Measurements from ENCODE around the gene ABHD4.
A peak's percentile ranks its signal among the peaks of the same experiment; 100 is the strongest.

Gene ABHD4

GRCh38 chr14:22598099-22598895 lies at the start of gene ABHD4:
ABHD4 (plus strand) TSS chr14:22598300; CDS start chr14:22598307, 7 bp downstream.
- peak within 1 kb of the TSS; percentile 76 for H3K4me3 ChIP-seq (ENCODE audit: low read depth, low read length)
- TF ChIP-seq CTCF (IDR thresholded peaks at IDR 0.05; ENCODE audit: insufficient read depth, low read depth, low read length, missing control alignments) = no peak
- peak; percentile 67 for DNase-seq (ENCODE audit: low read depth)

- peak; percentile 35 for DNase-seq (ENCODE audit: low read depth)
- peak overlapping the region; percentile 31 for H3K4me3 ChIP-seq (ENCODE audit: low read depth, low read length)
- TF ChIP-seq CTCF (IDR thresholded peaks at IDR 0.05; ENCODE audit: insufficient read depth, low read depth, low read length, missing control alignments) = no peak
Measured at GRCh38 chr14:22549324-22549962, 48.7 kb upstream of the ABHD4 start.

GRCh38 chr14:22549981-22550673 lies 48.0 kb upstream of the ABHD4 start:
- peak overlapping the region; percentile 31 for H3K4me3 ChIP-seq (ENCODE audit: low read depth, low read length)
- TF ChIP-seq CTCF (IDR thresholded peaks at IDR 0.05; ENCODE audit: insufficient read depth, low read depth, low read length, missing control alignments) = no peak
- peak; percentile 94 for DNase-seq (ENCODE audit: low read depth)

GRCh38 chr14:22551605-22551997 lies 46.5 kb upstream of the ABHD4 start:
- DNase-seq (ENCODE audit: low read depth) = no peak
- no peak overlapping the region for H3K4me3 ChIP-seq (ENCODE audit: low read depth, low read length)
- no peak for TF ChIP-seq CTCF (IDR thresholded peaks at IDR 0.05; ENCODE audit: insufficient read depth, low read depth, low read length, missing control alignments)

DNA sequence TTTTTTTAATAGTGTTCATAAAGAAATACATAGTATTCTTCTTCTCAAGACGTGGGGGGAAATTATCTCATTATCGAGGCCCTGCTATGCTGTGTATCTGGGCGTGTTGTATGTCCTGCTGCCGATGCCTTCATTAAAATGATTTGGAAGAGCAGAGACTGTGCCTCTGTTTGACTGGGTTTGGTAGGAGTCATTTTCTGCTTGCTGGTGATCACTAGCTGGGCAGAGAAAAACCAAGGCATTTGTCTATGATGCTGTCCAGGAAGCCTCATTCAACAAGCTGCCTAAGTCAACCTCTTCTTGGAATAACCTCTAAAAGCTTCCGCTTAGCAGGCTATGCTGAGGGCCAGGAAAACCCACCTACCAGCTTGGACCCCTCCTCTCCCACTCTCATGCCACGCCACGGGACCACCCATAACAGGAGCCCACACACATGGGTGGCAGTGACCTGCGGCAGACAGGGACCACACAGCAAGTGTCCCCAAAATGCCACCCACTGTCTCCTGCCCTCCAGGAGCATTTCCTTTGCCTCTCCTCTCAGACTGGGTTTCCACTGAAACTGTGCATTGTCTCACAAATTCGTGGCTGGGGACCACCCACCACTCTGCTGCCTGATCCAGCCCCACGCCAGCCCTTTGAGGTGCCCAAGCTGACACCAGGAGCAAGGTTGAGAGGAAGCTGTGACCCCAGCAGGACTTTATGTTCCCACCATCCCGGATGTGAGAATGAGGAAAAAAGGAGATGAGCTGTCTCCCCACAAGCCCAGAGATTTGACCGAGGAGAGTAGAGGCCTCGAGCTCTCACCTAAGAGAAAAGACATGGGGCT lies 45.9 kb upstream of the ABHD4 start:
- DNase-seq (ENCODE audit: low read depth) = no peak
- no peak for TF ChIP-seq CTCF (IDR thresholded peaks at IDR 0.05; ENCODE audit: insufficient read depth, low read depth, low read length, missing control alignments)
- H3K4me3 ChIP-seq (ENCODE audit: low read depth, low read length) = no peak overlapping the region

- no peak for TF ChIP-seq CTCF (IDR thresholded peaks at IDR 0.05; ENCODE audit: insufficient read depth, low read depth, low read length, missing control alignments)
Measured at GRCh38 chr14:22552827-22553076, 45.3 kb upstream of the ABHD4 start.

More at GRCh38 chr14:22552827-22553076, 45.3 kb upstream of the ABHD4 start:
- no peak for DNase-seq (ENCODE audit: low read depth)
- H3K4me3 ChIP-seq (ENCODE audit: low read depth, low read length) = no peak overlapping the region
